HG02623 (cell line): ENCODE data around the gene GPR61.
A peak's percentile ranks its signal among the peaks of the same experiment; 100 is the strongest.

Experiments
- ATAC-seq: cut with Tn5 transposase; IDR thresholded peaks from one replicate; pipeline ENCODE4 v1.9.1; 2021; ENCODE audit warnings: moderate library complexity; ENCODE audit not compliant: unreplicated experiment

Gene GPR61

GRCh38 chr1:109535481-109535880 lies 4.2 kb upstream of the GPR61 start:
- ATAC-seq = no peak

GRCh38 chr1:109535971-109536491 lies 3.6 kb upstream of the GPR61 start:
- no peak for ATAC-seq

GRCh38 chr1:109537450-109538178 lies 2.1 kb upstream of the GPR61 start:
- no peak for ATAC-seq

- no peak for ATAC-seq
These were observed 681 bp upstream of the GPR61 start for GRCh38 chr1:109538827-109539555.

- no peak for ATAC-seq
These were observed 1.4 kb downstream of the GPR61 start for GRCh38 chr1:109541102-109541501.

- ATAC-seq = no peak
These were observed 3.0 kb downstream of the GPR61 start for GRCh38 chr1:109542657-109543056.

- no peak for ATAC-seq
These were observed 3.8 kb downstream of the GPR61 start for GRCh38 chr1:109543283-109543987.

- ATAC-seq = no peak
These were observed 4.5 kb downstream of the GPR61 start for GRCh38 chr1:109543988-109544735.

- peak; percentile 39 for ATAC-seq
These were observed 6.8 kb downstream of the GPR61 start for GRCh38 chr1:109546311-109547109.

- ATAC-seq = no peak
These were observed 8.0 kb downstream of the GPR61 start for GRCh38 chr1:109547463-109548320.

GRCh38 chr1:109548321-109549267 lies 8.9 kb downstream of the GPR61 start, which contains the start of gene GNAI3:
Gene GNAI3, plus strand, starts transcription at chr1:109548615. Its CDS starts 106 bp downstream, at chr1:109548721.
- ATAC-seq = peak; percentile 89

GRCh38 chr1:109556563-109556962 lies 16.9 kb downstream of the GPR61 start:
- no peak for ATAC-seq

- ATAC-seq = no peak
These were observed 17.8 kb downstream of the GPR61 start for GRCh38 chr1:109557520-109557919.

- no peak for ATAC-seq
These were observed 20.3 kb downstream of the GPR61 start for GRCh38 chr1:109559995-109560394.

GRCh38 chr1:109564194-109564878 lies 24.7 kb downstream of the GPR61 start:
- ATAC-seq = no peak

- no peak for ATAC-seq
These were observed 25.6 kb downstream of the GPR61 start for GRCh38 chr1:109565241-109565640.

- ATAC-seq = no peak
These were observed 27.3 kb downstream of the GPR61 start for GRCh38 chr1:109566982-109567381.
